CD4-positive, alpha-beta T cell (primary cell): ENCODE data around the gene HHATL. TPM values are rescaled to one million over a fixed set of nuclear protein-coding genes. Genes with fewer than 3 reads are reported as not detected.

Experiments
- ATAC-seq: fragments of 200-7000 bp; cut with Tn5 transposase; one replicate; pipeline ENCODE4 v1.10.0; 2022; ENCODE audit warnings: mild to moderate bottlenecking; ENCODE audit not compliant: poor library complexity
- CTCF ChIA-PET: fragments of 350-600 bp; sonication (Branson Sonifier 250); formaldehyde crosslinking; loops from one replicate; lab custom pipeline; 2021; ENCODE audit warnings: antibody characterized with exemption, inconsistent platforms; lab: Charles Lee
- POLR2A ChIA-PET: fragments of 350-600 bp; sonication (Branson Sonifier 250); formaldehyde crosslinking; loops from one replicate; lab custom pipeline; 2021; ENCODE audit warnings: antibody characterized with exemption, inconsistent platforms; lab: Charles Lee
- DNase-seq, 14 experiments: peaks; one replicate each; pipeline ENCODE4 v3.0.0-alpha.2; 2013 to 2020; ENCODE audit warnings: mixed read lengths in 2 of 14
- H3K27ac ChIP-seq, 2 donors: one replicate each; pipeline versions ENCODE4 v1.5.1 to v1.7.0; 2013; ENCODE audit warnings: low read length in 2 of 2, low read depth in 1 of 2, mild to moderate bottlenecking in 1 of 2
- H3K27me3 ChIP-seq, 2 experiments: 1 replicate in 1 of 2; 2 replicates in 1 of 2; pipeline versions ENCODE4 v1.6.1 to v1.7.0; 2013; ENCODE audit warnings: low read length in 2 of 2, control low read depth in 1 of 2, mild to moderate bottlenecking in 1 of 2, moderate library complexity in 1 of 2; ENCODE audit not compliant: insufficient read depth in 2 of 2, control insufficient read depth in 1 of 2
- H3K36me3 ChIP-seq: one replicate; pipeline ENCODE4 v1.6.1; 2013; ENCODE audit warnings: low read length, control low read depth; ENCODE audit not compliant: insufficient read depth
- H3K4me1 ChIP-seq: one replicate; pipeline ENCODE4 v1.6.1; 2013; ENCODE audit warnings: low read length, control low read depth; ENCODE audit not compliant: insufficient read depth
- H3K4me3 ChIP-seq: one replicate; pipeline ENCODE4 v1.5.1; 2013; ENCODE audit warnings: mild to moderate bottlenecking, low read length, moderate library complexity
- H3K9me3 ChIP-seq, 2 experiments: 1 replicate in 1 of 2; 2 replicates in 1 of 2; pipeline versions ENCODE4 v1.6.1 to v1.7.0; 2013; ENCODE audit warnings: low read length in 2 of 2, mild to moderate bottlenecking in 2 of 2, control low read depth in 1 of 2, moderate library complexity in 1 of 2; ENCODE audit not compliant: control insufficient read depth in 1 of 2, insufficient read depth in 1 of 2
- H3K27ac Mint-ChIP-seq: one replicate; pipeline ENCODE4 v1.8.0; 2020; ENCODE audit warnings: mixed read lengths
- H3K27me3 Mint-ChIP-seq: one replicate; pipeline ENCODE4 v1.8.0; 2021; ENCODE audit warnings: mixed read lengths
- H3K36me3 Mint-ChIP-seq: one replicate; pipeline ENCODE4 v1.8.0; 2021; ENCODE audit warnings: low read depth, mixed read lengths
- H3K4me1 Mint-ChIP-seq: one replicate; pipeline ENCODE4 v1.8.0; 2021; ENCODE audit warnings: low read depth, mixed read lengths
- H3K4me3 Mint-ChIP-seq: one replicate; pipeline ENCODE4 v1.8.0; 2020; ENCODE audit warnings: mild to moderate bottlenecking, mixed read lengths
- H3K9me3 Mint-ChIP-seq: one replicate; pipeline ENCODE4 v1.8.0; 2020; ENCODE audit warnings: mixed read lengths
- intact Hi-C, 2 experiments: fragments of 100-400 bp; cut with DNase I in 1 of 2; cut with micrococcal nuclease in 1 of 2; formaldehyde crosslinking; loops; one replicate each; pipeline versions ENCODE4 v1.15.1 to v1.9.0; 2023 to 2025; cut with DNase I, micrococcal nuclease
- total RNA-seq, 174 experiments: library from RNA in 2 of 174; stranded (reverse) in 2 of 174; gene quantifications; one replicate each; pipeline ENCODE4 v1.2.3 and lab custom pipeline; 2021 to 2026
- TF ChIP-seq, protein P1 (sequence below): fragments of 200-600 bp; IDR thresholded peaks from one replicate; pipeline ENCODE4 v1.8.0; 2022; ENCODE audit warnings: antibody characterized with exemption, mild to moderate bottlenecking

The HHATL gene
- total RNA-seq, 2 experiments from 2014 or later: not detected

- Mint-ChIP-seq H3K36me3 (no peaks in the 10 kb centered on the region), H3K4me3 (no peak overlapping the region), H3K9me3 (peaks cover 6% of the 10 kb centered on the region), H3K27me3 (peaks cover 38% of the 10 kb centered on the region), H3K4me1 (no peaks in the 10 kb centered on the region), H3K27ac (no peak overlapping the region)
- no peaks in the 10 kb centered on the region for H3K4me1 ChIP-seq
- peaks cover 4 to 10% of the 10 kb centered on the region in 2 experiments for H3K9me3 ChIP-seq
- ChIA-PET POLR2A (no interaction called here), CTCF (no interaction called here)
- no peak overlapping the region for H3K27ac ChIP-seq
- DNase-seq: no peak
- peaks cover 0 to under 1% of the 10 kb centered on the region in 2 experiments for H3K27me3 ChIP-seq
- no peak overlapping the region for H3K4me3 ChIP-seq
- ATAC-seq: no peak
- no peaks in the 10 kb centered on the region for H3K36me3 ChIP-seq
- intact Hi-C loops: no loop called here
- TF ChIP-seq, protein P1, sequence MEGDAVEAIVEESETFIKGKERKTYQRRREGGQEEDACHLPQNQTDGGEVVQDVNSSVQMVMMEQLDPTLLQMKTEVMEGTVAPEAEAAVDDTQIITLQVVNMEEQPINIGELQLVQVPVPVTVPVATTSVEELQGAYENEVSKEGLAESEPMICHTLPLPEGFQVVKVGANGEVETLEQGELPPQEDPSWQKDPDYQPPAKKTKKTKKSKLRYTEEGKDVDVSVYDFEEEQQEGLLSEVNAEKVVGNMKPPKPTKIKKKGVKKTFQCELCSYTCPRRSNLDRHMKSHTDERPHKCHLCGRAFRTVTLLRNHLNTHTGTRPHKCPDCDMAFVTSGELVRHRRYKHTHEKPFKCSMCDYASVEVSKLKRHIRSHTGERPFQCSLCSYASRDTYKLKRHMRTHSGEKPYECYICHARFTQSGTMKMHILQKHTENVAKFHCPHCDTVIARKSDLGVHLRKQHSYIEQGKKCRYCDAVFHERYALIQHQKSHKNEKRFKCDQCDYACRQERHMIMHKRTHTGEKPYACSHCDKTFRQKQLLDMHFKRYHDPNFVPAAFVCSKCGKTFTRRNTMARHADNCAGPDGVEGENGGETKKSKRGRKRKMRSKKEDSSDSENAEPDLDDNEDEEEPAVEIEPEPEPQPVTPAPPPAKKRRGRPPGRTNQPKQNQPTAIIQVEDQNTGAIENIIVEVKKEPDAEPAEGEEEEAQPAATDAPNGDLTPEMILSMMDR: no peak
These were observed 21.1 kb downstream of the HHATL start for GRCh38 chr3:42681361-42682038.

DNA sequence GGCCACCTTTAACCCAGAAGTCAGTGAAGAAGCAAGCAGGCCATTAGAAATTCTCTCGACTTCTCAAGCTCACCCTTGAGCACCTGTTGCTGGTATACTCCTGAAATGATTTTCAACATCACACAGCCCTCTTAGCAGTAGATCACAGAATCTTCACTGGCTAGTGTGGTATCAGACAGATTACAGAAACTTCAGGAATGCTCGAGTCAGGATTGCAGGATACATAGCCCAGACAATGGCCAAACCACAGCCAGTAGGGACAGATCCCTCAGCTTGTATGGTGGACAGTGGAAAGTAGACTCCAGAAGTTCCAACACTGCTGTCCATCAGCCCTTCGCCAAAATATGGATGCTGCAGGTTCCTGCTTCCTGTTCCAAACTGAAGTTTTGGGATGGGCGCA is 21.8 kb downstream of the HHATL start:
- Histone ChIP-seq H3K27ac (no peak overlapping the region), H3K9me3 (peaks cover 7 to 10% of the 10 kb centered on the region in 2 experiments), H3K4me3 (no peak overlapping the region), H3K36me3 (no peaks in the 10 kb centered on the region), H3K4me1 (no peaks in the 10 kb centered on the region), H3K27me3 (no peaks in the 10 kb centered on the region)
- Mint-ChIP-seq H3K27ac (no peak overlapping the region), H3K36me3 (no peaks in the 10 kb centered on the region), H3K9me3 (peaks cover 6% of the 10 kb centered on the region), H3K4me3 (no peak overlapping the region), H3K4me1 (no peaks in the 10 kb centered on the region), H3K27me3 (peaks cover 34% of the 10 kb centered on the region)
- intact Hi-C loops: no loop called here
- ATAC-seq (no peak), DNase-seq (no peak)
- TF ChIP-seq, protein P1: no peak
- ChIA-PET POLR2A (no interaction called here), CTCF (no interaction called here)

- H3K4me3 Mint-ChIP-seq: no peak overlapping the region
- no peak for DNase-seq
- ChIA-PET POLR2A (no interaction called here), CTCF (no interaction called here)
- H3K4me3 ChIP-seq: no peak overlapping the region
- no peaks in the 10 kb centered on the region for H3K27me3 ChIP-seq
- peaks cover 7 to 10% of the 10 kb centered on the region in 2 experiments for H3K9me3 ChIP-seq
- no peaks in the 10 kb centered on the region for H3K36me3 Mint-ChIP-seq
- no peak overlapping the region for H3K27ac Mint-ChIP-seq
- intact Hi-C loops: no loop called here
- TF ChIP-seq, protein P1: no peak
- H3K4me1 ChIP-seq: no peaks in the 10 kb centered on the region
- no peaks in the 10 kb centered on the region for H3K4me1 Mint-ChIP-seq
- peaks cover 32% of the 10 kb centered on the region for H3K27me3 Mint-ChIP-seq
- no peaks in the 10 kb centered on the region for H3K36me3 ChIP-seq
- peaks cover 6% of the 10 kb centered on the region for H3K9me3 Mint-ChIP-seq
- ATAC-seq: no peak
- no peak overlapping the region for H3K27ac ChIP-seq
These were observed 22.3 kb downstream of the HHATL start for GRCh38 chr3:42680271-42680670.
